GM21619 (cell line): ENCODE measurements around the gene NFU1.
"Not testable (repeated sequence)": the region's sequence is repeated elsewhere in the genome, so short reads cannot be mapped to it uniquely, and the experiment has no call there.

Experiments
- ATAC-seq: cut with Tn5 transposase; IDR thresholded peaks from one replicate; pipeline ENCODE4 v1.9.1; 2021; ENCODE audit not compliant: unreplicated experiment

The NFU1 gene

GRCh38 chr2:69387770-69388481 is 49.3 kb downstream of the NFU1 start:
- no peak for ATAC-seq

- ATAC-seq = peak; percentile 79
Observed at GRCh38 chr2:69386789-69387734, 50.2 kb downstream of the NFU1 start, which contains the start of gene GFPT1. TSS of gene GFPT1 (minus strand) at chr2:69387227. CDS start at chr2:69387071, 156 bp downstream.

- peak; percentile 17 for ATAC-seq
Observed at GRCh38 chr2:69386360-69386759, 50.9 kb downstream of the NFU1 start.

- ATAC-seq = no peak
Observed at GRCh38 chr2:69385443-69386151, 51.6 kb downstream of the NFU1 start.

- ATAC-seq = no peak
Observed at GRCh38 chr2:69384618-69385081, 52.6 kb downstream of the NFU1 start.

GRCh38 chr2:69383176-69383812 is 53.9 kb downstream of the NFU1 start:
- no peak for ATAC-seq

GRCh38 chr2:69382547-69382946 is 54.7 kb downstream of the NFU1 start:
- no peak for ATAC-seq

GRCh38 chr2:69381337-69381737 is 55.9 kb downstream of the NFU1 start:
- no peak for ATAC-seq

- ATAC-seq = no peak
Observed at GRCh38 chr2:69380072-69380917, 56.9 kb downstream of the NFU1 start.

GRCh38 chr2:69376403-69376802 is 60.8 kb downstream of the NFU1 start:
- no peak for ATAC-seq

GRCh38 chr2:69375494-69376353 is 61.5 kb downstream of the NFU1 start:
- no peak for ATAC-seq

GRCh38 chr2:69372767-69373166 is 64.5 kb downstream of the NFU1 start:
- no peak for ATAC-seq

GRCh38 chr2:69369802-69370201 is 67.4 kb downstream of the NFU1 start:
- no peak for ATAC-seq

GRCh38 chr2:69368588-69368987 is 68.6 kb downstream of the NFU1 start:
- ATAC-seq = no peak

GRCh38 chr2:69359371-69359770 is 77.9 kb downstream of the NFU1 start:
- ATAC-seq = no peak

- no peak for ATAC-seq
Observed at GRCh38 chr2:69358914-69359313, 78.3 kb downstream of the NFU1 start.

GRCh38 chr2:69356471-69356870 is 80.8 kb downstream of the NFU1 start:
- no peak for ATAC-seq

GRCh38 chr2:69354976-69355375 is 82.3 kb downstream of the NFU1 start:
- ATAC-seq = not testable (repeated sequence)

- no peak for ATAC-seq
Observed at GRCh38 chr2:69353360-69353759, 83.9 kb downstream of the NFU1 start.
